ENCODE data around the gene TARS2.

Gene TARS2

GRCh38 chr1:150469291-150469690, 17.9 kb upstream of the TARS2 start:
- TF ChIP-seq CTCF (conservative IDR thresholded peaks at IDR 0.05; ENCODE audit: low read depth, low read length), result no peak
- H3K4me3 ChIP-seq (ENCODE audit: low read length), result no peak overlapping the region
- no peak for DNase-seq (ENCODE audit: low read depth)

GRCh38 chr1:150472601-150473200, 14.5 kb upstream of the TARS2 start:
- H3K4me3 ChIP-seq (ENCODE audit: low read length), result no peak overlapping the region
- TF ChIP-seq CTCF (conservative IDR thresholded peaks at IDR 0.05; ENCODE audit: low read depth, low read length), result no peak
- no peak for DNase-seq (ENCODE audit: low read depth)

GRCh38 chr1:150473659-150474058, 13.6 kb upstream of the TARS2 start:
- TF ChIP-seq CTCF (conservative IDR thresholded peaks at IDR 0.05; ENCODE audit: low read depth, low read length), result no peak
- no peak overlapping the region for H3K4me3 ChIP-seq (ENCODE audit: low read length)
- no peak for DNase-seq (ENCODE audit: low read depth)

- no peak for DNase-seq (ENCODE audit: low read depth)
- no peak for TF ChIP-seq CTCF (conservative IDR thresholded peaks at IDR 0.05; ENCODE audit: low read depth, low read length)
- H3K4me3 ChIP-seq (ENCODE audit: low read length), result no peak overlapping the region
Observed at GRCh38 chr1:150474869-150475268, 12.3 kb upstream of the TARS2 start.

GRCh38 chr1:150476754-150477153, 10.5 kb upstream of the TARS2 start:
- no peak overlapping the region for H3K4me3 ChIP-seq (ENCODE audit: low read length)
- TF ChIP-seq CTCF (conservative IDR thresholded peaks at IDR 0.05; ENCODE audit: low read depth, low read length), result no peak
- DNase-seq (ENCODE audit: low read depth), result no peak

- DNase-seq (ENCODE audit: low read depth), result no peak
- TF ChIP-seq CTCF (conservative IDR thresholded peaks at IDR 0.05; ENCODE audit: low read depth, low read length), result no peak
Observed at GRCh38 chr1:150477320-150477719, 9.9 kb upstream of the TARS2 start.

GRCh38 chr1:150477733-150478132, 9.5 kb upstream of the TARS2 start:
- no peak overlapping the region for H3K4me3 ChIP-seq (ENCODE audit: low read length)
- no peak for TF ChIP-seq CTCF (conservative IDR thresholded peaks at IDR 0.05; ENCODE audit: low read depth, low read length)
- no peak for DNase-seq (ENCODE audit: low read depth)

More at GRCh38 chr1:150477320-150477719, 9.9 kb upstream of the TARS2 start:
- no peak overlapping the region for H3K4me3 ChIP-seq (ENCODE audit: low read length)
